Sigmoid colon (tissue), 4 donors: ENCODE data around the gene DCUN1D4.

Experiments used
- CTCF ChIP-seq, 4 experiments: fragments of 450-650 bp in 3 of 4; fragments of 200-600 bp in 1 of 4; IDR thresholded peaks; one replicate each; pipeline ENCODE4 v1.5.1; 2016 to 2019; ENCODE audit warnings: antibody characterized with exemption in 4 of 4, mild to moderate bottlenecking in 3 of 4, moderate library complexity in 2 of 4
- EP300 ChIP-seq, 4 donors: sonication (generic); formaldehyde crosslinking; IDR thresholded peaks; one replicate each; pipeline ENCODE4 v1.6.1; 2017; ENCODE audit warnings: antibody characterized with exemption in 4 of 4
- POLR2A ChIP-seq, 2 donors: fragments of 450-650 bp; IDR thresholded peaks; one replicate each; pipeline ENCODE4 v1.6.1; 2016; ENCODE audit warnings: antibody characterized with exemption in 2 of 2, mild to moderate bottlenecking in 2 of 2, moderate library complexity in 2 of 2

GRCh38 chr4:51825341-51825740 is 17.6 kb upstream of the DCUN1D4 start:
- TF ChIP-seq CTCF (IDR thresholded peaks at IDR 0.05) (no peak), POLR2A (IDR thresholded peaks at IDR 0.05) (no peak), EP300 (IDR thresholded peaks at IDR 0.05) (no peak)
